CD4-positive, CD25-positive, alpha-beta regulatory T cell (primary cell): ENCODE data around the gene ALDH4A1. TPM values are rescaled to one million over a fixed set of nuclear protein-coding genes. Genes with fewer than 3 reads are reported as not detected.

Experiments used
- ATAC-seq, 2 donors: fragments of 150-1000 bp; cut with Tn5 transposase; one replicate each; pipeline ENCODE4 v1.10.0; 2021; ENCODE audit warnings: low read depth in 2 of 2, moderate number of reproducible peaks in 2 of 2, moderate library complexity in 1 of 2
- DNase-seq, 3 donors: peaks; one replicate each; pipeline versions ENCODE4 v3.0.0 to v3.0.0-alpha.2; 2012 to 2022; ENCODE audit warnings: mixed read lengths in 1 of 3
- H3K27ac ChIP-seq: one replicate; pipeline ENCODE4 v1.7.0; 2013; ENCODE audit warnings: mild to moderate bottlenecking, low read length; ENCODE audit not compliant: insufficient read depth, poor library complexity, severe bottlenecking
- H3K27me3 ChIP-seq: one replicate; pipeline ENCODE4 v1.7.0; 2013; ENCODE audit warnings: low read length; ENCODE audit not compliant: control insufficient read depth, insufficient read depth
- H3K36me3 ChIP-seq: one replicate; pipeline ENCODE4 v1.7.0; 2013; ENCODE audit warnings: mild to moderate bottlenecking, low read length, moderate library complexity; ENCODE audit not compliant: control insufficient read depth, insufficient read depth
- H3K4me1 ChIP-seq: 2 replicates; pipeline ENCODE4 v1.7.0; 2013; ENCODE audit warnings: mild to moderate bottlenecking, low read length; ENCODE audit not compliant: insufficient read depth, control insufficient read depth, poor library complexity, severe bottlenecking
- H3K4me3 ChIP-seq: one replicate; pipeline ENCODE4 v1.7.0; 2013; ENCODE audit warnings: low read depth, mild to moderate bottlenecking, low read length, moderate library complexity
- H3K9me3 ChIP-seq, 2 experiments: 1 replicate in 1 of 2; 2 replicates in 1 of 2; pipeline ENCODE4 v1.7.0; 2013; ENCODE audit warnings: low read length in 2 of 2, mild to moderate bottlenecking in 1 of 2, moderate library complexity in 1 of 2; ENCODE audit not compliant: control insufficient read depth in 2 of 2
- H3K27ac Mint-ChIP-seq, 3 donors: one replicate each; pipeline ENCODE4 v1.8.0; 2020 to 2022; ENCODE audit warnings: mild to moderate bottlenecking in 3 of 3, mixed read lengths in 3 of 3, moderate library complexity in 2 of 3
- H3K27me3 Mint-ChIP-seq: one replicate; pipeline ENCODE4 v1.8.0; 2022; ENCODE audit warnings: mild to moderate bottlenecking, mixed read lengths
- H3K36me3 Mint-ChIP-seq: one replicate; pipeline ENCODE4 v1.8.0; 2020; ENCODE audit warnings: mixed read lengths
- H3K4me1 Mint-ChIP-seq, 4 donors: one replicate each; pipeline ENCODE4 v1.8.0; 2020 to 2022; ENCODE audit warnings: mixed read lengths in 4 of 4, mild to moderate bottlenecking in 1 of 4
- H3K4me3 Mint-ChIP-seq, 4 donors: one replicate each; pipeline ENCODE4 v1.8.0; 2020 to 2022; ENCODE audit warnings: mild to moderate bottlenecking in 4 of 4, mixed read lengths in 4 of 4, moderate library complexity in 3 of 4
- H3K9me3 Mint-ChIP-seq, 7 donors: one replicate each; pipeline ENCODE4 v1.8.0; 2020 to 2022; ENCODE audit warnings: mixed read lengths in 7 of 7, mild to moderate bottlenecking in 3 of 7, moderate library complexity in 2 of 7
- polyA plus RNA-seq, 4 donors: library from polyadenylated mRNA; unstranded; fragments of 300-500 nt; fragmentation: Illumina TruSeq; gene quantifications; one replicate each; pipeline ENCODE4 v1.2.3, GENCODE V29; 2021
- total RNA-seq: library from RNA; stranded (reverse); gene quantifications from one replicate; pipeline ENCODE4 v1.2.3, GENCODE V29; 2022

Gene ALDH4A1
- total and polyA plus RNA-seq, 5 donors from 2014 or later, result 1.0 to 2.0 (median 1.4) TPM

- peaks cover 0 to 3% (median 0%) of the 10 kb centered on the region in 7 donors for H3K9me3 Mint-ChIP-seq
- H3K36me3 Mint-ChIP-seq, result no peaks in the 10 kb centered on the region
- no peak for ATAC-seq
- Histone ChIP-seq H3K4me1 (no peaks in the 10 kb centered on the region), H3K27ac (no peak within 1 kb of the TSS), H3K36me3 (no peaks in the 10 kb centered on the region), H3K4me3 (no peak within 1 kb of the TSS), H3K27me3 (no peaks in the 10 kb centered on the region), H3K9me3 (no peaks in the 10 kb centered on the region)
- no peak within 1 kb of the TSS for H3K4me3 Mint-ChIP-seq
- no peak within 1 kb of the TSS for H3K27ac Mint-ChIP-seq
- no peak for DNase-seq
- peaks cover 9% of the 10 kb centered on the region for H3K27me3 Mint-ChIP-seq
- H3K4me1 Mint-ChIP-seq, result no peaks in the 10 kb centered on the region
These were observed 42.8 kb downstream of the ALDH4A1 start, which contains the start of gene TAS1R2 for GRCh38 chr1:18859560-18859959. Gene TAS1R2 (minus strand): TSS chr1:18859660. CDS start chr1:18859660, 0 bp downstream.

GRCh38 chr1:18858070-18858688 lies 44.2 kb downstream of the ALDH4A1 start:
- Histone ChIP-seq H3K9me3 (no peaks in the 10 kb centered on the region), H3K36me3 (no peaks in the 10 kb centered on the region), H3K27ac (no peak overlapping the region), H3K4me3 (no peak overlapping the region), H3K4me1 (no peaks in the 10 kb centered on the region), H3K27me3 (no peaks in the 10 kb centered on the region)
- no peaks in the 10 kb centered on the region for H3K4me1 Mint-ChIP-seq
- peaks cover 0 to 3% (median 0%) of the 10 kb centered on the region in 7 donors for H3K9me3 Mint-ChIP-seq
- ATAC-seq, result no peak
- peaks cover 9% of the 10 kb centered on the region for H3K27me3 Mint-ChIP-seq
- no peaks in the 10 kb centered on the region for H3K36me3 Mint-ChIP-seq
- H3K4me3 Mint-ChIP-seq, result no peak overlapping the region
- no peak for DNase-seq
- H3K27ac Mint-ChIP-seq, result no peak overlapping the region

- Mint-ChIP-seq H3K27ac (no peak overlapping the region), H3K4me1 (no peaks in the 10 kb centered on the region), H3K4me3 (no peak overlapping the region), H3K9me3 (peaks cover 0 to 1% (median 0%) of the 10 kb centered on the region in 7 donors), H3K36me3 (no peaks in the 10 kb centered on the region), H3K27me3 (peaks cover 4% of the 10 kb centered on the region)
- ATAC-seq (no peak), DNase-seq (no peak)
- H3K36me3 ChIP-seq, result no peaks in the 10 kb centered on the region
- no peaks in the 10 kb centered on the region for H3K4me1 ChIP-seq
- H3K27ac ChIP-seq, result no peak overlapping the region
- H3K9me3 ChIP-seq, result no peaks in the 10 kb centered on the region
- no peak overlapping the region for H3K4me3 ChIP-seq
- H3K27me3 ChIP-seq, result no peaks in the 10 kb centered on the region
These were observed 45.9 kb downstream of the ALDH4A1 start for GRCh38 chr1:18856435-18856834.

GRCh38 chr1:18855573-18855972 lies 46.8 kb downstream of the ALDH4A1 start:
- H3K4me3 Mint-ChIP-seq, result no peak overlapping the region

GRCh38 chr1:18854331-18855025 lies 47.9 kb downstream of the ALDH4A1 start:
- H3K27me3 ChIP-seq, result no peaks in the 10 kb centered on the region
- no peak overlapping the region for H3K4me3 ChIP-seq
- H3K27ac ChIP-seq, result no peak overlapping the region
- Mint-ChIP-seq H3K27me3 (peaks cover 4% of the 10 kb centered on the region), H3K4me3 (no peak overlapping the region), H3K4me1 (no peaks in the 10 kb centered on the region), H3K36me3 (no peaks in the 10 kb centered on the region), H3K9me3 (peaks cover 0 to 1% (median 0%) of the 10 kb centered on the region in 7 donors), H3K27ac (no peak overlapping the region)
- no peak for DNase-seq
- ATAC-seq, result no peak
- H3K4me1 ChIP-seq, result no peaks in the 10 kb centered on the region
- no peaks in the 10 kb centered on the region for H3K9me3 ChIP-seq
- no peaks in the 10 kb centered on the region for H3K36me3 ChIP-seq

More at GRCh38 chr1:18855573-18855972, 46.8 kb downstream of the ALDH4A1 start:
- Histone ChIP-seq H3K27me3 (no peaks in the 10 kb centered on the region), H3K27ac (no peak overlapping the region), H3K9me3 (no peaks in the 10 kb centered on the region), H3K36me3 (no peaks in the 10 kb centered on the region), H3K4me1 (no peaks in the 10 kb centered on the region), H3K4me3 (no peak overlapping the region)
- no peak for DNase-seq
- Mint-ChIP-seq H3K9me3 (peaks cover 0 to 1% (median 0%) of the 10 kb centered on the region in 7 donors), H3K4me1 (no peaks in the 10 kb centered on the region), H3K27me3 (peaks cover 4% of the 10 kb centered on the region), H3K36me3 (no peaks in the 10 kb centered on the region), H3K27ac (no peak overlapping the region)
- no peak for ATAC-seq

- Mint-ChIP-seq H3K27me3 (peaks cover 4% of the 10 kb centered on the region), H3K27ac (no peak overlapping the region), H3K4me1 (no peaks in the 10 kb centered on the region), H3K4me3 (no peak overlapping the region), H3K36me3 (no peaks in the 10 kb centered on the region), H3K9me3 (peaks cover 0 to 1% (median 0%) of the 10 kb centered on the region in 7 donors)
- H3K4me3 ChIP-seq, result no peak overlapping the region
- no peak for DNase-seq
- no peak overlapping the region for H3K27ac ChIP-seq
- H3K36me3 ChIP-seq, result no peaks in the 10 kb centered on the region
- H3K4me1 ChIP-seq, result no peaks in the 10 kb centered on the region
- H3K27me3 ChIP-seq, result no peaks in the 10 kb centered on the region
- no peak for ATAC-seq
- H3K9me3 ChIP-seq, result no peaks in the 10 kb centered on the region
These were observed 49.9 kb downstream of the ALDH4A1 start for GRCh38 chr1:18852501-18852900.

- Histone ChIP-seq H3K27ac (no peak overlapping the region), H3K36me3 (no peaks in the 10 kb centered on the region), H3K4me3 (no peak overlapping the region), H3K9me3 (no peaks in the 10 kb centered on the region), H3K4me1 (no peaks in the 10 kb centered on the region), H3K27me3 (no peaks in the 10 kb centered on the region)
- no peaks in the 10 kb centered on the region for H3K4me1 Mint-ChIP-seq
- DNase-seq (no peak), ATAC-seq (no peak)
- H3K27ac Mint-ChIP-seq, result no peak overlapping the region
- H3K27me3 Mint-ChIP-seq, result peaks cover 4% of the 10 kb centered on the region
- H3K4me3 Mint-ChIP-seq, result no peak overlapping the region
- peaks cover 0 to 2% (median 0%) of the 10 kb centered on the region in 7 donors for H3K9me3 Mint-ChIP-seq
- no peaks in the 10 kb centered on the region for H3K36me3 Mint-ChIP-seq
These were observed 53.1 kb downstream of the ALDH4A1 start for GRCh38 chr1:18849261-18849711.
